Heart right ventricle (tissue), 16 donors: ENCODE measurements around the gene NTRK1. TPM values are rescaled to one million over a fixed set of nuclear protein-coding genes. Genes with fewer than 3 reads are reported as not detected.

Experiments
- ATAC-seq, 8 donors: fragments of 200-7000 bp; cut with Tn5 transposase; one replicate each; pipeline ENCODE4 v1.9.1; 2020; ENCODE audit warnings: mild to moderate bottlenecking in 8 of 8, moderate library complexity in 8 of 8, moderate number of reproducible peaks in 1 of 8
- DNase-seq, 2 donors: peaks; one replicate each; pipeline ENCODE4 v3.0.0-alpha.2; 2020
- H3K27ac ChIP-seq, 10 donors: fragments of 200-600 bp; sonication (generic) in 2 of 10; one replicate each; pipeline versions ENCODE4 v1.5.0 to v1.8.0; 2020 to 2022; ENCODE audit warnings: mild to moderate bottlenecking in 3 of 10
- H3K27me3 ChIP-seq, 7 donors: fragments of 200-600 bp; one replicate each; pipeline ENCODE4 v1.8.0; 2021 to 2022; ENCODE audit warnings: mild to moderate bottlenecking in 2 of 7
- H3K36me3 ChIP-seq, 9 donors: fragments of 200-600 bp; sonication (generic) in 1 of 9; one replicate each; pipeline versions ENCODE4 v1.5.0 to v1.8.0; 2020 to 2022; ENCODE audit warnings: mild to moderate bottlenecking in 2 of 9
- H3K4me1 ChIP-seq, 9 donors: fragments of 200-600 bp; sonication (generic) in 1 of 9; one replicate each; pipeline versions ENCODE4 v1.5.0 to v1.8.0; 2020 to 2022; ENCODE audit warnings: mild to moderate bottlenecking in 4 of 9
- H3K4me3 ChIP-seq, 10 donors: fragments of 200-600 bp; sonication (generic) in 2 of 10; one replicate each; pipeline versions ENCODE4 v1.5.0 to v1.8.0; 2020 to 2022; ENCODE audit warnings: mild to moderate bottlenecking in 7 of 10, moderate library complexity in 2 of 10
- H3K9me3 ChIP-seq, 11 donors: fragments of 200-600 bp in 10 of 11; sonication (generic) in 2 of 11; one replicate each; pipeline versions ENCODE4 v1.5.0 to v1.8.0; 2013 to 2022; ENCODE audit warnings: mild to moderate bottlenecking in 2 of 11, control low read depth in 1 of 11, moderate library complexity in 1 of 11
- WGBS, 2 donors: extraction: QIAGEN DNeasy Blood & Tissue Kit; methylation state at CpG; one replicate each; pipeline ENCODE4 v1.1.7; 2013; ENCODE audit warnings: inconsistent platforms in 1 of 2; 5-methylcytosine and 5-hydroxymethylcytosine counted together
- intact Hi-C, 10 donors: fragments of 100-400 bp; cut with DNase I; formaldehyde crosslinking; loops; one replicate each; pipeline versions ENCODE4 v1.11.1 to v1.14.2; 2022
- polyA plus RNA-seq, 2 donors: library from polyadenylated mRNA; stranded (reverse); fragments of 200-250 nt; gene quantifications; one replicate each; pipeline ENCODE4 v1.2.3, GENCODE V29; 2013
- total RNA-seq, 10 donors: library from RNA; stranded (reverse); fragmentation: NEBNext Ultra II Directional in 3 of 10; extraction: Animal tissue kit (Norgen Biotek cat#: 25700) in 3 of 10; gene quantifications; one replicate each; pipeline versions ENCODE4 v1.2.1 to v1.2.4, GENCODE V29; 2021 to 2023
- TF ChIP-seq, protein P1 (sequence below), 9 donors: fragments of 200-600 bp; sonication (generic) in 2 of 9; IDR thresholded peaks; one replicate each; pipeline versions ENCODE4 v1.5.0 to v1.8.0; 2021 to 2022; ENCODE audit warnings: antibody characterized with exemption in 9 of 9, mild to moderate bottlenecking in 5 of 9, moderate library complexity in 1 of 9
- donor health status: Arrhythmogenic right ventricular cardiomyopathy.
- donor health status: ischemic (EF 13 %, LVEDD 7.1; RV severe dilation, severe dysfunction).
- donor health status: healthy with polysubstance abuse.
- donor health status: DM: no; HTN: yes; CAD: no.
- donor health status: DM: no; HTN: no; CAD: no.
- donor health status: ischemic (EF 25% LVEDD 6.9; RV normal size, moderate dysfunction).
- donor health status: ischemic (EF 25% LVEDD 5.7; RV mildly dilated, moderate dysfunction).
- donor health status: healthy.
- donor health status: DM: yes; HTN: yes; CAD: no.
- donor health status: Ischemic cardiomyopathy.
- donor health status: ischemic (EF 35%, LVEDD 5.7; RV mildly dilated, moderate dysfunction).
- donor health status: nonischemic (EF 11% LVEDD 7.7; RV severe dilation, severe dysfunction).
- donor health status: DM: yes; HTN: yes; CAD: no.
- donor health status: PGD.
- donor health status: ischemic (EF 29% LVEDD 5.4; RV normal size, mild dysfunction).
- donor health status: nonischemic (EF 23%, LVEDD 6.1; RV moderate dilation, normal function).

Gene NTRK1
- total and polyA plus RNA-seq, 12 donors: 0.15 to 3.7 (median 0.69) TPM

- WGBS, 2 donors: 75% methylated on average over 13 of the region's 13 CpGs
- TF ChIP-seq, protein P1, sequence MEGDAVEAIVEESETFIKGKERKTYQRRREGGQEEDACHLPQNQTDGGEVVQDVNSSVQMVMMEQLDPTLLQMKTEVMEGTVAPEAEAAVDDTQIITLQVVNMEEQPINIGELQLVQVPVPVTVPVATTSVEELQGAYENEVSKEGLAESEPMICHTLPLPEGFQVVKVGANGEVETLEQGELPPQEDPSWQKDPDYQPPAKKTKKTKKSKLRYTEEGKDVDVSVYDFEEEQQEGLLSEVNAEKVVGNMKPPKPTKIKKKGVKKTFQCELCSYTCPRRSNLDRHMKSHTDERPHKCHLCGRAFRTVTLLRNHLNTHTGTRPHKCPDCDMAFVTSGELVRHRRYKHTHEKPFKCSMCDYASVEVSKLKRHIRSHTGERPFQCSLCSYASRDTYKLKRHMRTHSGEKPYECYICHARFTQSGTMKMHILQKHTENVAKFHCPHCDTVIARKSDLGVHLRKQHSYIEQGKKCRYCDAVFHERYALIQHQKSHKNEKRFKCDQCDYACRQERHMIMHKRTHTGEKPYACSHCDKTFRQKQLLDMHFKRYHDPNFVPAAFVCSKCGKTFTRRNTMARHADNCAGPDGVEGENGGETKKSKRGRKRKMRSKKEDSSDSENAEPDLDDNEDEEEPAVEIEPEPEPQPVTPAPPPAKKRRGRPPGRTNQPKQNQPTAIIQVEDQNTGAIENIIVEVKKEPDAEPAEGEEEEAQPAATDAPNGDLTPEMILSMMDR (IDR thresholded peaks at IDR 0.05): no peak
- Histone ChIP-seq H3K4me3 (no peak overlapping the region), H3K4me1 (no peaks in the 10 kb centered on the region), H3K36me3 (no peaks in the 10 kb centered on the region), H3K9me3 (no peaks in the 10 kb centered on the region), H3K27me3 (peaks cover 0 to 27% (median 19%) of the 10 kb centered on the region in 7 donors), H3K27ac (no peak overlapping the region)
- ATAC-seq (peak in 1 of 8 donors; percentile 36), DNase-seq (no peak)
- intact Hi-C loops: loop anchor here in 4 of 10 donors (10.0 kb wide), 2 partner anchors 174 to 184 kb away; no protein-coding TSS in a partner anchor
Observed at GRCh38 chr1:156868341-156868740, 7.7 kb downstream of the NTRK1 start.

DNA sequence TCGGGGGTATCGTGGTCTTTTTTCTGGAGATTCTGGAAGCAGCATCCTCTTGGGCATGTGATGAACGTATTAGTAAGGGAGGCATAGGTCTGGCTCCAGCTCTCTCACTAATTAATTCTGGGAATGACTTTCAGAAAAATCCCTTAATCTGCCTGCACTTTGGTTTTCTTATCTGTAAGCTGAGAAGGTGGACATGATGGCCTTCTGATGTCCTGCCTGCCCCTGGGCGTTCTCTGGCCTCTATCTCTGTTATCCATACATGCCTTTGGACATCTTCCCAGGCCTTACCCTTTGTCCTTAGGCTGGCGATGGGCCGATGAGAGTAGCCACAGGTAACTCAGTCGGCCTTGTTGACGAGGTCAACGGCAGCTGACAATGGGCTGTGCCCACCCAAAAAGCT, 8.8 kb downstream of the NTRK1 start:
- Histone ChIP-seq H3K9me3 (no peaks in the 10 kb centered on the region), H3K36me3 (no peaks in the 10 kb centered on the region), H3K4me3 (no peak overlapping the region), H3K27me3 (peaks cover 0 to 17% (median 10%) of the 10 kb centered on the region in 7 donors), H3K4me1 (no peaks in the 10 kb centered on the region), H3K27ac (no peak overlapping the region)
- no peak for DNase-seq
- intact Hi-C loops: loop anchor here in 4 of 10 donors (10.0 kb wide), 2 partner anchors 175 to 185 kb away; no protein-coding TSS in a partner anchor
- 90 to 91% methylated on average over 9 of the region's 9 CpGs for WGBS, 2 donors
- ATAC-seq: no peak
- TF ChIP-seq, protein P1 (IDR thresholded peaks at IDR 0.05): no peak

DNA sequence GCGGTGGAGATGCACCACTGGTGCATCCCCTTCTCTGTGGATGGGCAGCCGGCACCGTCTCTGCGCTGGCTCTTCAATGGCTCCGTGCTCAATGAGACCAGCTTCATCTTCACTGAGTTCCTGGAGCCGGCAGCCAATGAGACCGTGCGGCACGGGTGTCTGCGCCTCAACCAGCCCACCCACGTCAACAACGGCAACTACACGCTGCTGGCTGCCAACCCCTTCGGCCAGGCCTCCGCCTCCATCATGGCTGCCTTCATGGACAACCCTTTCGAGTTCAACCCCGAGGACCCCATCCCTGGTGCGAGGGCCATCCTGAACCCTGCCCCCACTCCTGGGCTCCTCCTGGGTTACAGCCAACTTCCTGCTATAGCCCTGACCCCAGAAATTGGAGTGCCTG, 13.0 kb downstream of the NTRK1 start:
- TF ChIP-seq, protein P1 (IDR thresholded peaks at IDR 0.05): no peak
- H3K27me3 ChIP-seq: peaks cover 0 to 25% (median 9%) of the 10 kb centered on the region in 7 donors
- 95 to 96% methylated on average over 18 of the region's 18 CpGs for WGBS, 2 donors
- DNase-seq: no peak
- H3K4me3 ChIP-seq: no peak overlapping the region
- no peak overlapping the region for H3K27ac ChIP-seq
- ATAC-seq: no peak
- intact Hi-C loops: no loop called here
- H3K4me1 ChIP-seq: no peaks in the 10 kb centered on the region
- H3K9me3 ChIP-seq: no peaks in the 10 kb centered on the region
- H3K36me3 ChIP-seq: no peaks in the 10 kb centered on the region

DNA sequence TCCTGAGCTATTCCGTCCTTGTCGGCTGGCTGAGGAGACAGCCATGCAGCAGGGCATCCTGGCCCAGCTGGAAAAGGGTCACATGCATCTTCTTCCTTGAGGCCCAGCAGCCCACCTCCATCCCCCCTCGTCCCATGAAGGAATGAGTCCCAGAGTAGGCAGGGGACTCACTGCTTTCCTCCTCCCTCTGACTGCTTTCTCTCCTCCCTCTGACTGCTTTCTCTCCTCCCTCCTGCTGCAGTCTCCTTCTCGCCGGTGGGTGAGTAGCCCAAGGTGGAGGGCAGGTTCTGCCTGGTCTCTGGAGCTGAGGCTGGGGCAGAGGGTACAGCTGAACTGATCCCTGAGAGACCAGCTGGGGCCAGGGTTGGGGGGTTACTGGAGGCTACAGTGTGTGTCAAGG, 13.5 kb downstream of the NTRK1 start:
- intact Hi-C loops: no loop called here
- H3K27ac ChIP-seq: no peak overlapping the region
- no peak overlapping the region for H3K4me3 ChIP-seq
- WGBS, 2 donors: 87 to 90% methylated on average over 5 of the region's 5 CpGs
- DNase-seq (no peak), ATAC-seq (no peak)
- TF ChIP-seq, protein P1 (IDR thresholded peaks at IDR 0.05): no peak
- no peaks in the 10 kb centered on the region for H3K9me3 ChIP-seq
- H3K27me3 ChIP-seq: peaks cover 0 to 29% (median 9%) of the 10 kb centered on the region in 7 donors
- H3K36me3 ChIP-seq: no peaks in the 10 kb centered on the region
- no peaks in the 10 kb centered on the region for H3K4me1 ChIP-seq
